Retinal pigment epithelial cell (primary cell): Measurements from ENCODE around the gene DNM2.
A peak's percentile ranks its signal among the peaks of the same experiment; 100 is the strongest.
"Not testable (repeated sequence)": the region's sequence is repeated elsewhere in the genome, so short reads cannot be mapped to it uniquely, and the experiment has no call there.

ENCODE experiments used
- DNase-seq: peaks from one replicate; pipeline ENCODE4 v3.0.0-alpha.2; 2010; ENCODE audit warnings: low read depth
- H3K4me3 ChIP-seq: 2 replicates; pipeline ENCODE4 v1.5.1; 2011; ENCODE audit warnings: mild to moderate bottlenecking, low read length, control low read depth, moderate library complexity
- TF ChIP-seq, protein P1 (sequence below): conservative IDR thresholded peaks from 2 replicates; pipeline ENCODE4 v1.5.1; 2011; ENCODE audit warnings: low read depth, low read length, control low read depth, inconsistent platforms

DNM2 gene

DNA sequence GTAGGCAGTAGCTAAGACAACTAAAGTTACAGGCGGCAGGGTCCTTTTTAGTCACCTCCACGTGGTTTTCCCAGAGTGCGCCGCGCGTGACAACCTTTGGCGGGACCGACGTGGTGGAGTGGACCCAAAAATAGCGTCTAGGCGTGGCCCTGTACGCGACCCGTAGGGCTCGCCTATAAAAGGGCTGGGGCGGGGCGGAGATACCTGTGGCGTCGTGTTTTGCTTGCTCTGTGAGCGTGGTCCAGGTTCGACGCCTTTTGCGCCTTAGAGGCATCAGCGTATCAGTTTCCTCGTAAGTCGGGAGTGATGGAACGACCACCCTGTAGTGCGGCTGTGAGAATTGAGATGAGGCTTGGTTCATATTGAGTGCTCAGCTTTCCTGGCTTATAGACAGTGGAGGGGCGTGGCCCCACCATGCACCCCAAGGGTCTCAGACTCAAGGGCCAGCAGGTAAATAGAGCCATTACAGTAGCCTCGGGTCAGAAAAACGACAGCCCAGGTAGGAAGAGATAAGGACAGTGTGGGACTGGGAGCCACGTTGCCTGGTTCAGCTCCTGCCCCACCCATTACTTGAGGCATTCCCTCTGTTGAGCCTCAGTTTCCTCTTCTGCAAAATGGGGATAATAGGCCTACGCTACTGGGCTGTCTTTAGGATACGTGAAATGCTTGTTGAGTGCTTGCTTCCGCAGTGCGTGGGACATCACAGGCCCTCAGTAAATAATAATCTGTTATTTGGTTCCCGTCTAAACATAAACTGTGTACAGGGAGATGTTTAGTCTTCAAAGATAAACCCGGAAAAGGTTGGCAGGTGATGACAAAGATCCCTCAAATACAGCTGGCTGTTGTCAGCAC lies 118.8 kb downstream of the DNM2 start:
- TF ChIP-seq, protein P1, sequence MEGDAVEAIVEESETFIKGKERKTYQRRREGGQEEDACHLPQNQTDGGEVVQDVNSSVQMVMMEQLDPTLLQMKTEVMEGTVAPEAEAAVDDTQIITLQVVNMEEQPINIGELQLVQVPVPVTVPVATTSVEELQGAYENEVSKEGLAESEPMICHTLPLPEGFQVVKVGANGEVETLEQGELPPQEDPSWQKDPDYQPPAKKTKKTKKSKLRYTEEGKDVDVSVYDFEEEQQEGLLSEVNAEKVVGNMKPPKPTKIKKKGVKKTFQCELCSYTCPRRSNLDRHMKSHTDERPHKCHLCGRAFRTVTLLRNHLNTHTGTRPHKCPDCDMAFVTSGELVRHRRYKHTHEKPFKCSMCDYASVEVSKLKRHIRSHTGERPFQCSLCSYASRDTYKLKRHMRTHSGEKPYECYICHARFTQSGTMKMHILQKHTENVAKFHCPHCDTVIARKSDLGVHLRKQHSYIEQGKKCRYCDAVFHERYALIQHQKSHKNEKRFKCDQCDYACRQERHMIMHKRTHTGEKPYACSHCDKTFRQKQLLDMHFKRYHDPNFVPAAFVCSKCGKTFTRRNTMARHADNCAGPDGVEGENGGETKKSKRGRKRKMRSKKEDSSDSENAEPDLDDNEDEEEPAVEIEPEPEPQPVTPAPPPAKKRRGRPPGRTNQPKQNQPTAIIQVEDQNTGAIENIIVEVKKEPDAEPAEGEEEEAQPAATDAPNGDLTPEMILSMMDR: no peak
- peak overlapping the region; percentile 69 for H3K4me3 ChIP-seq
- peak; percentile 30 for DNase-seq

DNA sequence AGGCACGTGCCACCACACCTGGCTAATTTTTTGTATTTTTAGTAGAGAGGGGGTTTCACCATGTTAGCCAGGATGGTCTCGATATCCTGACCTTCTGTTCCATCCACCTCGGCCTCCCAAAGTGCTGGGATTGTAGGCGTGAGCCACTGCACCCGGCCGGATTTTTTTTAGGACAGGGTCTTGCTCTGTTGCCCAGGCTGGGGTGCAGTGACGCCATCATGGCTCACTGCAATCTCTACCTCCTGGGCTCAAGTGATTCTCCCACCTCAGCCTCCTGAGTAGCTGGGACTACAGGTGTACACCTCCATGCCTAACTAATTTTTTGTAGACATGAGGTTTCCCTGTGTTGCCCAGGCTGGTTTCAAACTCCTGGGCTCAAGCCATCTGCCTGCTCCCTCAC lies 119.8 kb downstream of the DNM2 start:
- not testable (repeated sequence) for DNase-seq, H3K4me3 ChIP-seq

DNA sequence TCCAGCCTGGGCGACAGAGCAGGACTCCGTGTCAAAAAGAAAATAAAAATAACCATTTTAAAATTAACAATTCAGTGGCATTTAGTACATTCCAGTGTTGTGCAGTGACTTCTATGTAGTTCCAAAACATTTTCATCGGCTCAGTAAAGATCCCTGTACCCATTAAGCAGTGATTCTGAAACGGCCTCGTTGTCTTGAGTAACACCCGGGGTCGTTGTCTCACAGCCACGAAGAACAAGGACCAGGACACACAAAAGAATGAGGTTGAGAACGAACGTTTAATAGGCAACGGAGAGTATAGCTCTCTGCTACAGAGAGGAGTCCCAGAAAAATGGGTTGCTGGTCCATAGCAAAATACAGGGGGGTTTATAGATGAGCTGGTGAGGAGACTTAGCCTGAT lies 120.5 kb downstream of the DNM2 start:
- TF ChIP-seq, protein P1: no peak
- H3K4me3 ChIP-seq: no peak overlapping the region
- no peak for DNase-seq

DNA sequence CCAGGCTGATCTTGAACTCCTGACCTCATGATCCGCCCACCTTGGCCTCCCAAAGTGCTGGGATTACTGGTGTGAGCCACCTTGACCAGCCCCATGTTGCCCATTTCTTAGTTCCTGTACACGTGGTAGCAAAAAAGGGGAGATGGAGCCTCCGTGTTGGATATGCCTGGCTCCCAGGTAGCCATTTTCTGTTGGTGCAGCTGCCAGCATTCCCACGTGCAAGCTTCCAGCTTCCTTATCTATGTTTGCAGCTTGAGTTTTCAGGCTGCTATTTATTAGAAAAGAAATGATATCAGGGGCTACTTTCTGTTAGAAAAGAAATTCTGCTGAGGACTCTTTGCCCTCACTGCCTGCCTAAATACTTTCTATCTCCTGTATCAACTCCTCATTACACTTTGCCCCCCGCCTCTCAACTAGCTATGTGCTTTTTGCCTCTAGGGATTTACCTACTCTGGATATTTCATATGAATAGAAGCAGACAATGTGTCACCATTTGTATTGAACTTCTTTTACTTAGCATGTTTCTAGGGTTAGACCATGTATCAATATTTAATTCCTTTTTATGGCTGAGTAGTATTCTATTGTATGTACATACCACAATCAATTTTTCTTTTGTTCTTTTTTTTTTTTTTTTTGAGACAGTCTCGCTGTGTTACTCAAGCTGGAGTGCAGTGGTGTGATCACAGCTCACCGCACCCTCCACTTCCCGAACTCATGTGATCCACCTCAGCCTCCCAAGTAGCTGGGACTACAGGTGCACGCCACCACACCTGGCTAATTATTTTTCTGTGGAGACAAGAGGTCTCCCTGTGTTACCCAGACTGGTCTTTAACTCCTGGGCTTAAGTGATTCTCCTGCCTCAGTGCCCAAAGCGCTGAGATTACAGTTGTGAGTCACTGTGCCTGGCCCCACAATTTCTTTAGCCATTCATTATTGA lies 121.5 kb downstream of the DNM2 start:
- H3K4me3 ChIP-seq: no peak overlapping the region
- TF ChIP-seq, protein P1: no peak
- DNase-seq: no peak

DNA sequence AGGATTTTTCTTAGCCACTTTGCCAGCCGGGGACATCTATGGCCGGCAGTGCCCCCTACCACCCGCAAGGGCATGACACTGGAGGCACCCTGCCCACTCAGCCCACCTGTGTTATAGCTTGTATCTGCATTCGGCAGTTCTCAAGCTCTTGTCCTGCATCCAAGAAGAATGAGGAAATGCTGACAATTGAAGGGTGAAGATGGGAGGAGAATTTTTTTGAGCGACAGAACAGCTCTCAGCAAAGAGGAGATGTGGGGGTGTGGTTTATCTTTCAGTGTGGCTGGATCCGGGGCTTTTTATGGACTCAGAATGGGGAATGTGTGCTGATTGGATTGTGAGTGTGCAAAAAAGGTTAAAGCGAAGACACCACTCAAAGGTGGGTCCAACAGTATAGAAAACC lies 124.9 kb downstream of the DNM2 start:
- no peak for DNase-seq
- no peak overlapping the region for H3K4me3 ChIP-seq
- TF ChIP-seq, protein P1: no peak

DNA sequence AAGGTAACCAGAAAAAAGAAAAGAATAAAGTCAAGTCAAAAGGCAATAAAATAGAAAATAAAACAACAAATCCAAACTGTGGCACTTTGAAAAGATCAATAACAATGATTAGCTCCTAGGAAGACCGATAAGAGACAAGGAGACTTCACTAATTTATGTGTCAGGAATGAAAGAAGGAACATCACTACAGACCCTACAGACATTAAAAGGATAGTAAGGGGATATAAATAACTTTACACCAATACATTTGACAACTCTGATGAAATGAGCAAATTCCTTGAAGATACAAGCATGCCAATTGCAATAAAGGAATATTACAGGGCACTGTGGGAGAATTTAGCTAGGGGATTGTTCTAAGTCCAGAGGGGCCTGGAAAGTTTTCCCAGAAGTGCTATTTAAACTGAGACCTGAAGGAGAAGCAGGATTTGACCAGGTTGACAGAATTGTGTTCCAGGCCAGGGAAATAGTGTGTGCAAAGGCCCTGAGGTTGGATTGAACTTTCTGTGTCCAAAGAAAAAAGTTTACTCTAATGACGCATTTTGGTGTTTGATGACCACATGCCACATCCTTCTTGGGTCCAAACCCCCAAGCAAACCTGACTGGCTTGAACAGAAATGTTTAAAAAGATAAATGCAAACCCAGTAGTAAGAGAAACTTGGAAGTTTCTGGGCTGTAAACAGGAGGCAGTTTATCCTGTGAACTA lies 128.8 kb downstream of the DNM2 start:
- no peak for DNase-seq
- TF ChIP-seq, protein P1: no peak

More for the DNA sequence above, 128.8 kb downstream of the DNM2 start:
- no peak overlapping the region for H3K4me3 ChIP-seq
